AG04450 (cell line): Measurements from ENCODE around the gene SLC29A1. TPM values are rescaled to one million over a fixed set of nuclear protein-coding genes. Genes with fewer than 3 reads are reported as not detected.

ENCODE experiments used
- CTCF ChIA-PET: fragments of 300-600, 350-600 bp; formaldehyde crosslinking; extraction: SDS; loops from one replicate; lab custom pipeline; 2022; ENCODE audit warnings: antibody characterized with exemption, inconsistent platforms; lab: Charles Lee
- POLR2A ChIA-PET: fragments of 350-600 bp; formaldehyde crosslinking; extraction: SDS; loops from one replicate; lab custom pipeline; 2021; ENCODE audit warnings: antibody characterized with exemption, inconsistent platforms; lab: Yijun Ruan, JAX
- DNase-seq: peaks from one replicate; pipeline ENCODE4 v3.0.0-alpha.2; 2011; ENCODE audit warnings: low read depth, low spot score
- H3K27ac ChIP-seq: one replicate; pipeline ENCODE4 v1.5.1; 2012; ENCODE audit warnings: low read depth, low read length, control low read depth
- H3K27me3 ChIP-seq: one replicate; pipeline ENCODE4 v1.6.0; 2012; ENCODE audit warnings: low read length; ENCODE audit not compliant: control insufficient read depth, insufficient read depth
- H3K4me3 ChIP-seq: 2 replicates; pipeline ENCODE4 v1.5.1; 2011; ENCODE audit warnings: mild to moderate bottlenecking, low read depth, low read length, control low read depth
- H3K9me3 ChIP-seq: 2 replicates; pipeline ENCODE4 v1.5.1; 2012; ENCODE audit warnings: low read length; ENCODE audit not compliant: control insufficient read depth, insufficient read depth
- polyA plus RNA-seq: library from polyadenylated mRNA; depleted of rRNA; stranded (reverse); fragments of >200 nt; gene quantifications from 2 replicates; pipeline ENCODE4 v1.2.3, GENCODE V29; 2011
- TF ChIP-seq, protein P1 (sequence below): IDR thresholded peaks from 2 replicates; pipeline ENCODE4 v1.5.1; 2011; ENCODE audit warnings: low read depth, low read length, control low read depth, inconsistent platforms

The SLC29A1 gene
- polyA plus RNA-seq, 1 experiment, result 13.2 TPM

DNA sequence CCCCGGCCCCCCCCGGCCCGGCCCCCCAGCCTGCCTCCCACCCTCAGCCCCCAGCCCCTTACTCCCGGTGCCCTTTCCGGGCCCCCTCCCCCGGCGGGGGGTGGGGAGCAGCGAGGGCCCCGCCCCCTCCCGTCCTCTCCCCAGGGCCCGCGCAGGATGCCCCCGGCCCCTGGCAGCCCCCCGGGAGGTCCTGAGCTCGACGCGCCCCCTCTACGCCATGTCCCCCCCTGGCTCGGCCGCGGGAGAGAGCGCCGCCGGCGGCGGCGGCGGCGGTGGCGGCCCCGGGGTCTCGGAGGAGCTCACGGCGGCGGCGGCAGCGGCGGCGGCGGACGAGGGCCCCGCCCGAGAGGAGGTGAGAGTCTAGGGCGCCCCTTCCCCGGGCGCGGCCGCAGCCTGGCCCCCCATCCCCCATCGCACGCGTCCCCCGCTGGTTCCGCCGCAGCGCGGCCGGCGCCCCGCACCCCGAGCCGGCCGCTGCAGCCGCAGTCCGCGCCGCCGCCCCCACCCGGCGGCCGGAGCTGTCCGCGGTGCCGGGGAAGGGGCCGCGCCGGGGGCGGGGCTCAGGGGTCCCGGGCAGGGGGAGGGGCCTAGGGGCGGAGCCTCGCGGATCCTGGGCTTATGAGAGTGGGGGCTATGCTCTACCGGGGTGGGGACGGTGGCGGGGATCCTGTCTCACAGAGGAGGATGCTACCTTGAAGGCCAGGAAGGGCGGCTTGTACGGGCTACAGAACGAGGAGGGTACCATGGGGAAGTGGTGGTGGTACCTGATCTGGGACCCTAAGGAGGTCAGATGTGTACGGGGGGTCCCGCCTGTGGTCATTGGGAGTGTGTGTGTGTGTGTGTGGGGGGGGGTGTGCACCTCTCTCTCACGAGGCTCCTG, 47.4 kb downstream of the SLC29A1 start:
- Histone ChIP-seq H3K27me3 (peaks cover 63% of the 10 kb centered on the region), H3K4me3 (peak overlapping the region; percentile 22; the same call in 1 of the 2 replicates), H3K27ac (no peak overlapping the region), H3K9me3 (peaks cover 5% of the 10 kb centered on the region; the same call in 1 of the 2 replicates)
- ChIA-PET POLR2A (interaction anchor here (0.5 to 0.6 kb wide), 2 partner anchors 14 to 159 kb away, joined by 3 read pairs; no protein-coding TSS in a partner anchor), CTCF (interaction anchor here (0.6 to 6.0 kb wide), 4 partner anchors 24 to 83 kb away, joined by 3 to 93 read pairs (median 5); partner anchors contain the start of gene AARS2)
- DNase-seq, result no peak
- TF ChIP-seq, protein P1, sequence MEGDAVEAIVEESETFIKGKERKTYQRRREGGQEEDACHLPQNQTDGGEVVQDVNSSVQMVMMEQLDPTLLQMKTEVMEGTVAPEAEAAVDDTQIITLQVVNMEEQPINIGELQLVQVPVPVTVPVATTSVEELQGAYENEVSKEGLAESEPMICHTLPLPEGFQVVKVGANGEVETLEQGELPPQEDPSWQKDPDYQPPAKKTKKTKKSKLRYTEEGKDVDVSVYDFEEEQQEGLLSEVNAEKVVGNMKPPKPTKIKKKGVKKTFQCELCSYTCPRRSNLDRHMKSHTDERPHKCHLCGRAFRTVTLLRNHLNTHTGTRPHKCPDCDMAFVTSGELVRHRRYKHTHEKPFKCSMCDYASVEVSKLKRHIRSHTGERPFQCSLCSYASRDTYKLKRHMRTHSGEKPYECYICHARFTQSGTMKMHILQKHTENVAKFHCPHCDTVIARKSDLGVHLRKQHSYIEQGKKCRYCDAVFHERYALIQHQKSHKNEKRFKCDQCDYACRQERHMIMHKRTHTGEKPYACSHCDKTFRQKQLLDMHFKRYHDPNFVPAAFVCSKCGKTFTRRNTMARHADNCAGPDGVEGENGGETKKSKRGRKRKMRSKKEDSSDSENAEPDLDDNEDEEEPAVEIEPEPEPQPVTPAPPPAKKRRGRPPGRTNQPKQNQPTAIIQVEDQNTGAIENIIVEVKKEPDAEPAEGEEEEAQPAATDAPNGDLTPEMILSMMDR, result no peak

DNA sequence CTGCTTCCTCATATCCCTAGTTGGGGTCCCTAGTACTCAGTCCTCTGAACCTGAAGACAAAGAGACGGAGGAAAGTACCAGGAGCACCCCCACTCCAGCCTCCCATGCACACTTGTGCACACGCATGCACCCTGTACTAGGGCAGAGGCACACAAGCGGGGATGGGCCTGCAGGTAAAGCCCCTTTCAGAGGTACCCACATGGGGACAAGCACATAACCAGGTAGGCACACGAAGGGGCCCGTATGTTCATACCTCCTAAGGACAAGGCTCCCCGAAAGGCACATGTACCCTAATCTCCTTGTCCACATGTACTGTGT, 48.0 kb downstream of the SLC29A1 start:
- H3K4me3 ChIP-seq, result no peak overlapping the region
- peaks cover 5% of the 10 kb centered on the region; the same call in 1 of the 2 replicates for H3K9me3 ChIP-seq
- DNase-seq, result no peak
- ChIA-PET CTCF (interaction anchor here (6.0 kb wide), 1 partner anchor 67 kb away, joined by 93 read pairs; no protein-coding TSS in a partner anchor), POLR2A (no interaction called here)
- H3K27ac ChIP-seq, result no peak overlapping the region
- H3K27me3 ChIP-seq, result peaks cover 65% of the 10 kb centered on the region
- TF ChIP-seq, protein P1, result no peak

DNA sequence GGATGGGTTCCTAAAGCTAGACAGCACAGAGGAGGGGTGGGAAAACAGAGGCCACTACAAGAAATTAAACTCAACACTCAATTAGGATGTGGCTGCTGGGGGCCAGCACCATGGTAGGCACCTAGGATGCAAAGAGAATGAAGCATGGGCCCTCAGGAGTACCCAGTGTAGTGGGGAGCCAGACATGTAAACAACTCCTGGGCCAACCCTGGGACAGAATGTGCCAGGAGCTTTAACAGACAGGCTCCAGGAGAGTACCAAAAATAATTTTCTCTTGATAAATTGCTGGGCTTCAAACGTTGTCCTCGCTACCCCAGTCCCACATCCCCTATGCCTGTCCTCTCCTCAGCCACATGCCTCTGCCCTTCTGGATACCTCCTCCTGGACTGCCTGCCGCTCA, 48.5 kb downstream of the SLC29A1 start:
- Histone ChIP-seq H3K27me3 (peaks cover 71% of the 10 kb centered on the region), H3K27ac (no peak overlapping the region), H3K9me3 (peaks cover 5% of the 10 kb centered on the region; the same call in 1 of the 2 replicates), H3K4me3 (no peak overlapping the region)
- TF ChIP-seq, protein P1, result no peak
- DNase-seq, result no peak
- ChIA-PET CTCF (no interaction called here), POLR2A (no interaction called here)

DNA sequence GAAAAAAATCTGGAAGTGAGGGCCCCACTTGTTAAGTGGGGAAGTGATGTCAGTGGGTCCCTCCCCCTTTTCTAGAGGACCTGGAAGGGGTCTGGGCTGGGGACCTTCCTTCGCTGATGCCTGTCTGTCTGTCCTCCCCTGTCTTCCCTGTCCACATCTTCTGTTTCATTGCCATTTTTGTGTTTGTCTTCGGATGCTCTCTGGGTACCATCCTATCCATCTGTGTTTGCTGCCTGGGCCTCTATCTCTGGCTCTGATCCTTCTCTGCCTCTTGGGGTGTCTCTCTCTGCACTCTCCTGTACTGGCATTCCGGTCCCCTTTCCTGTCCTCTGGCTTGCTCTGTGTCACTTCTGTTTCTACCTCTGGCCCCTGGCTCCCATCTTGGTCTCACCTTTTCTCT, 49.1 kb downstream of the SLC29A1 start:
- ChIA-PET POLR2A (no interaction called here), CTCF (no interaction called here)
- peaks cover 75% of the 10 kb centered on the region for H3K27me3 ChIP-seq
- TF ChIP-seq, protein P1, result no peak
- H3K9me3 ChIP-seq, result peaks cover 5% of the 10 kb centered on the region; the same call in 1 of the 2 replicates
- no peak for DNase-seq
- no peak overlapping the region for H3K27ac ChIP-seq
- no peak overlapping the region for H3K4me3 ChIP-seq

- Histone ChIP-seq H3K27me3 (peaks cover 79% of the 10 kb centered on the region), H3K4me3 (no peak overlapping the region), H3K9me3 (peaks cover 5% of the 10 kb centered on the region; the same call in 1 of the 2 replicates), H3K27ac (no peak overlapping the region)
- no peak for DNase-seq
- TF ChIP-seq, protein P1, result no peak
- ChIA-PET CTCF (no interaction called here), POLR2A (no interaction called here)
Measured at GRCh38 chr6:44272999-44273566, 49.7 kb downstream of the SLC29A1 start.
